C4-2B (cell line): Measurements from ENCODE around the gene SLC29A4.

Experiments used
- ZFX ChIP-seq: fragments of 450-650 bp; IDR thresholded peaks from 2 replicates; pipeline ENCODE4 v1.6.1; 2017
- TF ChIP-seq, protein P1 (sequence below): fragments of 450-650 bp; conservative IDR thresholded peaks from 2 replicates; pipeline ENCODE4 v1.5.1; 2017; ENCODE audit warnings: mild to moderate bottlenecking

DNA sequence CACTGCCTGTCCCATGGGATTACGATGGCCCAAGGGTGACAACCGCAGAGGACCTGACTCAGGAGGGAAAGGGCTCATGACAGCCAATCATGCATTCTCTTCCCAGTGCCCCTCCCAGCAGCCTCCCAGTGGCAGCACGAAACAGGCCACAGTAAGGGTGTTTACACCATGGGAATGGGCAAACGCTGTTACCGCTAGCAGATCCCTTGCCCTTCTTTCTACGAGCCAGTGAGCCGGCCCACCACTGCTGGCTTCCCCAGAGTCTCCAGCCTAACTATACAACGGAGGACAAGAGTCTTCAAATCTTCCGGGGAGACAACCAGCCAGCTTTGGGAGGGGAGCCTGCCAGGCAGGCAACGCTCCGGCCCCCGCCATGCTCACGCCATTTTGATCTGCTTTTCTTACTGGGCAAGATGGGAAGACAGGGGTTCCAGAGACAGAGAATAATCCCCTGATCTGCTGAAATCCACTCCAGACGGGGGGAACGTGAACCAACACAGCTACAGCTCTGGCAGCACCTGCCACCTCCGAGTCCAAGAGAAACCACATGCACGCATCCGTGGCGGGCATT is 69.8 kb downstream of the SLC29A4 start:
- TF ChIP-seq, protein P1, sequence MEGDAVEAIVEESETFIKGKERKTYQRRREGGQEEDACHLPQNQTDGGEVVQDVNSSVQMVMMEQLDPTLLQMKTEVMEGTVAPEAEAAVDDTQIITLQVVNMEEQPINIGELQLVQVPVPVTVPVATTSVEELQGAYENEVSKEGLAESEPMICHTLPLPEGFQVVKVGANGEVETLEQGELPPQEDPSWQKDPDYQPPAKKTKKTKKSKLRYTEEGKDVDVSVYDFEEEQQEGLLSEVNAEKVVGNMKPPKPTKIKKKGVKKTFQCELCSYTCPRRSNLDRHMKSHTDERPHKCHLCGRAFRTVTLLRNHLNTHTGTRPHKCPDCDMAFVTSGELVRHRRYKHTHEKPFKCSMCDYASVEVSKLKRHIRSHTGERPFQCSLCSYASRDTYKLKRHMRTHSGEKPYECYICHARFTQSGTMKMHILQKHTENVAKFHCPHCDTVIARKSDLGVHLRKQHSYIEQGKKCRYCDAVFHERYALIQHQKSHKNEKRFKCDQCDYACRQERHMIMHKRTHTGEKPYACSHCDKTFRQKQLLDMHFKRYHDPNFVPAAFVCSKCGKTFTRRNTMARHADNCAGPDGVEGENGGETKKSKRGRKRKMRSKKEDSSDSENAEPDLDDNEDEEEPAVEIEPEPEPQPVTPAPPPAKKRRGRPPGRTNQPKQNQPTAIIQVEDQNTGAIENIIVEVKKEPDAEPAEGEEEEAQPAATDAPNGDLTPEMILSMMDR = no peak
- no peak for TF ChIP-seq ZFX
